Esophagus muscularis mucosa (tissue), 4 donors: ENCODE measurements around the gene ABCB8. TPM values are rescaled to one million over a fixed set of nuclear protein-coding genes. Genes with fewer than 3 reads are reported as not detected.

Experiments
- DNase-seq: peaks from one replicate; pipeline ENCODE4 v3.0.0-alpha.2; 2017; ENCODE audit errors: extremely low spot score
- H3K27ac ChIP-seq, 4 donors: fragments of 200-600 bp; sonication (generic); replicated peaks in 1 of 4; 1 replicate in 3 of 4; 2 replicates in 1 of 4; pipeline ENCODE4 v1.5.1; 2016 to 2019; ENCODE audit warnings: mild to moderate bottlenecking in 1 of 4
- H3K27me3 ChIP-seq, 4 donors: fragments of 200-600 bp; sonication (generic); one replicate each; pipeline versions ENCODE4 v1.5.1 to v1.6.0; 2016 to 2019
- H3K36me3 ChIP-seq, 4 donors: fragments of 200-600 bp; sonication (generic); one replicate each; pipeline ENCODE4 v1.5.1; 2016 to 2019
- H3K4me1 ChIP-seq, 4 donors: fragments of 200-600 bp; sonication (generic); one replicate each; pipeline ENCODE4 v1.5.1; 2016 to 2019
- H3K4me3 ChIP-seq, 4 donors: fragments of 200-600 bp; sonication (generic); 1 replicate in 2 of 4; 2 replicates in 2 of 4; pipeline ENCODE4 v1.5.1; 2016 to 2019; ENCODE audit warnings: mild to moderate bottlenecking in 4 of 4, moderate library complexity in 1 of 4
- H3K9me3 ChIP-seq, 4 donors: fragments of 200-600 bp; sonication (generic); 1 replicate in 3 of 4; 2 replicates in 1 of 4; pipeline ENCODE4 v1.5.1; 2016 to 2019
- EP300 ChIP-seq: sonication (generic); formaldehyde crosslinking; IDR thresholded peaks from one replicate; pipeline ENCODE4 v1.6.1; 2017; ENCODE audit warnings: antibody characterized with exemption
- POLR2A ChIP-seq: fragments of 450-650 bp; IDR thresholded peaks from one replicate; pipeline ENCODE4 v1.6.1; 2017; ENCODE audit warnings: antibody characterized with exemption, moderate library complexity, mild to moderate bottlenecking, low read depth
- POLR2AphosphoS5 ChIP-seq, 2 donors: sonication (generic); formaldehyde crosslinking; IDR thresholded peaks; one replicate each; pipeline ENCODE4 v1.6.1; 2017; ENCODE audit warnings: antibody characterized with exemption in 2 of 2
- WGBS: methylation state at CpG from one replicate; pipeline ENCODE4 v1.1.5; 2018; 5-methylcytosine and 5-hydroxymethylcytosine counted together
- intact Hi-C: fragments of 100-400 bp; cut with DNase I; formaldehyde crosslinking; loops from one replicate; pipeline ENCODE4 v1.15.1; 2023
- total RNA-seq, 4 donors: library from RNA; depleted of rRNA; stranded (reverse); fragments of >200 nt; gene quantifications; one replicate each; pipeline versions ENCODE4 v1.1.0 to v1.2.1, GENCODE V29; 2016
- TF ChIP-seq, protein P1 (sequence below), 3 experiments: fragments of 200-600 bp in 2 of 3; fragments of 450-650 bp in 1 of 3; sonication (generic) in 2 of 3; IDR thresholded peaks; one replicate each; pipeline ENCODE4 v1.5.1; 2017 to 2019; ENCODE audit warnings: antibody characterized with exemption in 3 of 3, mild to moderate bottlenecking in 2 of 3, moderate library complexity in 1 of 3

ABCB8 gene
- total RNA-seq, 4 donors from 2014 or later = 13.1 to 25.3 (median 19.9) TPM

DNA sequence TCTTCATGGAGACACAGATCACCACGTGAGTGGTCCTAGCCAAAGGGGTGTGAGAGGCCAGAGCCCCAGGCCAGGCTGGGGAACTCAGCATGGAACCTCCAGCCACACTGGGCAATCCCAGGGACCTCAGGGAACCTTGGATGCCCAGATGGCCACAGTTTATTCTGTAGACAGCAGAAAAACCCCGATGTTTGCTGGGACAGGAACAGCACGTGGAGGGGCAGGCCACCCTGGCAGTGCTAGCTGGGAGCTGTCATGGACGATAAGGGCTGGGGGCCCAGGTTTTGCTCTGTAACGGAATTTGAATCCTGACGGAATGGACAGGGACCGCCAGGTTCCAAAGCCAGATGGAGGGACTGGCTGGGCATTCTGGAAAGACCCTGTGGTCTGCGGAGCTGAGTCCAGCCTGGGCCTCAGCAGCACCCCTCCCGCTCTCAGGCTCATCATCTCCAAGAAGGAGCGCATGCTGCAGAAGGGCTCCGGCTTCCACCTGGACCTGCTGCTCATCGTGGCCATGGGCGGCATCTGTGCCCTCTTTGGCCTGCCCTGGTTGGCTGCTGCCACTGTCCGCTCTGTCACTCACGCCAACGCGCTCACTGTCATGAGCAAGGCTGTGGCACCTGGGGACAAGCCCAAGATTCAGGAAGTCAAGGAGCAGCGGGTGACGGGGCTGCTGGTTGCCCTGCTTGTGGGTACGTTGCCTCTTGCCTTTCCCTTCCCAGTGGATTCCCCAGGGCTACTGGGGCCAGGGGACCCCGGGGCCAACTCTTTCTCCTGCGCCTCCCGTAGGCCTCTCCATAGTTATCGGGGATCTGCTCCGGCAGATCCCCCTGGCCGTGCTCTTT lies 46.8 kb downstream of the ABCB8 start:
- Histone ChIP-seq H3K4me1 (peaks cover 23 to 34% (median 29%) of the 10 kb centered on the region in 4 donors), H3K9me3 (no peaks in the 10 kb centered on the region), H3K27ac (no peak overlapping the region), H3K27me3 (no peaks in the 10 kb centered on the region), H3K36me3 (peaks cover 62 to 80% (median 73%) of the 10 kb centered on the region in 4 donors), H3K4me3 (no peak overlapping the region)
- DNase-seq = no peak
- WGBS = 89% methylated on average over 24 of the region's 26 CpGs
- no peak for TF ChIP-seq POLR2AphosphoS5 (IDR thresholded peaks at IDR 0.05)
- no peak for TF ChIP-seq EP300
- TF ChIP-seq POLR2A = no peak
- TF ChIP-seq, protein P1, sequence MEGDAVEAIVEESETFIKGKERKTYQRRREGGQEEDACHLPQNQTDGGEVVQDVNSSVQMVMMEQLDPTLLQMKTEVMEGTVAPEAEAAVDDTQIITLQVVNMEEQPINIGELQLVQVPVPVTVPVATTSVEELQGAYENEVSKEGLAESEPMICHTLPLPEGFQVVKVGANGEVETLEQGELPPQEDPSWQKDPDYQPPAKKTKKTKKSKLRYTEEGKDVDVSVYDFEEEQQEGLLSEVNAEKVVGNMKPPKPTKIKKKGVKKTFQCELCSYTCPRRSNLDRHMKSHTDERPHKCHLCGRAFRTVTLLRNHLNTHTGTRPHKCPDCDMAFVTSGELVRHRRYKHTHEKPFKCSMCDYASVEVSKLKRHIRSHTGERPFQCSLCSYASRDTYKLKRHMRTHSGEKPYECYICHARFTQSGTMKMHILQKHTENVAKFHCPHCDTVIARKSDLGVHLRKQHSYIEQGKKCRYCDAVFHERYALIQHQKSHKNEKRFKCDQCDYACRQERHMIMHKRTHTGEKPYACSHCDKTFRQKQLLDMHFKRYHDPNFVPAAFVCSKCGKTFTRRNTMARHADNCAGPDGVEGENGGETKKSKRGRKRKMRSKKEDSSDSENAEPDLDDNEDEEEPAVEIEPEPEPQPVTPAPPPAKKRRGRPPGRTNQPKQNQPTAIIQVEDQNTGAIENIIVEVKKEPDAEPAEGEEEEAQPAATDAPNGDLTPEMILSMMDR (IDR thresholded peaks at IDR 0.05) = no peak
- intact Hi-C loops = no loop called here

DNA sequence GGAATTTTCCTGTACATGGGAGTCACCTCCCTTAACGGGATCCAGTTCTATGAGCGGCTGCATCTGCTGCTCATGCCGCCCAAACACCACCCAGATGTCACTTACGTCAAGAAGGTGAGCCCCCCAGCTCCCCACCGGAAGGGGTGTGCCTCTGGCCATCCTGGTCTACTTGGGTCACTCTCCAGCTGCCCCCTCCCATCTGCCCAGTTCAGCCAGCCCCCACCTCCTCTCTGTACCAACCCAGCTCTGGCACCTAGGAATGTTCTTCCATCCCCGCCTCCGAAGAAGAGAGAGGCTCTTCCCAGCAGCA lies 47.4 kb downstream of the ABCB8 start:
- TF ChIP-seq EP300 = no peak
- no peak for TF ChIP-seq POLR2AphosphoS5 (IDR thresholded peaks at IDR 0.05)
- TF ChIP-seq, protein P1 (IDR thresholded peaks at IDR 0.05) = no peak
- TF ChIP-seq POLR2A = no peak
- intact Hi-C loops = no loop called here
- H3K9me3 ChIP-seq = no peaks in the 10 kb centered on the region
- DNase-seq = no peak
- H3K27ac ChIP-seq = no peak overlapping the region
- H3K36me3 ChIP-seq = peaks cover 57 to 74% (median 67%) of the 10 kb centered on the region in 4 donors
- 84% methylated on average over 6 of the region's 7 CpGs for WGBS
- H3K4me1 ChIP-seq = peaks cover 25 to 35% (median 31%) of the 10 kb centered on the region in 4 donors
- no peak overlapping the region for H3K4me3 ChIP-seq
- no peaks in the 10 kb centered on the region for H3K27me3 ChIP-seq

DNA sequence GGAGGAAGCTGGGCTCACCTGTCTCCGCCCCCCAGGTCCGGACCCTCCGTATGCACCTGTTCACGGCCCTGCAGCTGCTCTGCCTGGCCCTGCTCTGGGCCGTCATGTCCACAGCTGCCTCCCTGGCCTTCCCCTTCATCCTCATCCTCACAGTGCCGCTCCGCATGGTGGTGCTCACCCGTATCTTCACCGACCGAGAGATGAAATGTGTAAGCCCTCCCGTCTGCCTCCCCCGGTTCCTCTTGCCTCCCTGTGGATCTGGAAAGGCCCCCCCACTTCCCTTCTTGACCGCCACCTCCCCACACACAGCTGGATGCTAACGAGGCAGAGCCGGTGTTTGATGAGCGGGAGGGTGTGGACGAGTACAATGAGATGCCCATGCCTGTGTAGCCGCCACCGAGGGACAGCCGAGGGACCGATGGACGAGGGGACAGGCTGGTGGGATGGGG lies 47.8 kb downstream of the ABCB8 start:
- WGBS = 84% methylated on average over 22 of the region's 22 CpGs

DNA sequence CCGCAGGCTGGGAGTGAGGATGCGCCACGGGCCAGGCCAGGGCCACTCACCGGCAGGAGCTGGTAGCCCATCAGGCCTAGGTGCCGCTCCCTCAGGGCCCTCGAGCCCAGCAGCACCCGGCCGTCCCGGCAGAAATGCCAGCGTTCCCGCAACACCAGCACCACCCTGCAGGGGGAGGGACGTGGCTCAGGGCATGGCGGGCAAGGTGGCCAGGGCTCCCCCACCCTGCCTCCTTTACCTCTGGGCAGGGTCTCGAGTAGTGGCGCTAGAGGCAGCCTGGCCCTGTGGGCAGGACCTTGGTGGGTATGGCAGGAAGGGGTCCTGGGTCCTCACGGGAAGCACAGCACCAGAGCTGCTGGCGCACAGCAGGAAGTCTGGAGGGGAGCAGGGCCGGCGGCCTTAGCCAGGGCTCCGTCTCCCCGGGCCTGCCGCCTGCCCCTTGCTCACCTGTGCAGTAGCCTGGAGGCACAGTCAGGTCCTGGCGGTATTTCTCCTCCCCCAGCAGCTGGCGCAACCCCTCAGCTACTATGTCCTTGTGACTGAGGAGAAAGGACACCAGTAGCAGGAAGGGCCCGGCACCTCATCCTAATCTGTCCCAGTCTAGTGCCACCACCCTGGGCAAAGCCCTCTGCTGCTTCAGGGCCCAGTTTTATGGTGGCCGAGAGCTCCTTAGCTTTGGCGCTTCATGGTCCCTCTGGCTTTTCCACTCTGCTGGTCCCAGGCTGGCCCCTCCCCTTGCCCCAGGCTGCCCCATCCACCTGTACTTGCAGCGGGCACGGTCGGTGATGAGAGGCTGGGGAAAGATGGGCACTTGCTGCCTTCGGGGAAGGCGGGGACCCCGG lies 48.8 kb downstream of the ABCB8 start:
- peaks cover 42 to 62% (median 52%) of the 10 kb centered on the region in 4 donors for H3K36me3 ChIP-seq

More for the DNA sequence above, 47.8 kb downstream of the ABCB8 start:
- H3K4me3 ChIP-seq = no peak overlapping the region
- peaks cover 53 to 70% (median 63%) of the 10 kb centered on the region in 4 donors for H3K36me3 ChIP-seq
- no peaks in the 10 kb centered on the region for H3K27me3 ChIP-seq
- no peak overlapping the region for H3K27ac ChIP-seq
- H3K4me1 ChIP-seq = peaks cover 27 to 36% (median 33%) of the 10 kb centered on the region in 4 donors
- intact Hi-C loops = no loop called here
- no peaks in the 10 kb centered on the region for H3K9me3 ChIP-seq
- no peak for TF ChIP-seq POLR2AphosphoS5 (IDR thresholded peaks at IDR 0.05)
- no peak for TF ChIP-seq EP300
- no peak for TF ChIP-seq POLR2A
- TF ChIP-seq, protein P1 (IDR thresholded peaks at IDR 0.05) = no peak
- DNase-seq = no peak

More for the DNA sequence above, 48.8 kb downstream of the ABCB8 start:
- intact Hi-C loops = no loop called here
- Histone ChIP-seq H3K27ac (peak overlapping the region in 3 of 4 donors; percentile 11 to 37 (median 32)), H3K4me3 (no peak overlapping the region), H3K4me1 (peaks cover 38 to 47% (median 44%) of the 10 kb centered on the region in 4 donors), H3K9me3 (no peaks in the 10 kb centered on the region), H3K27me3 (no peaks in the 10 kb centered on the region)
- TF ChIP-seq, protein P1 (IDR thresholded peaks at IDR 0.05) = peak in 1 of 3 experiments; percentile 17
- TF ChIP-seq EP300 = no peak
- no peak for DNase-seq
- 80% methylated on average over 14 of the region's 33 CpGs for WGBS
